Fibroblast of skin of left quadriceps (primary cell): ENCODE results near the gene RHCG.

Experiments used
- DNase-seq, 2 experiments: peaks; one replicate each; pipeline ENCODE4 v3.0.0-alpha.2; 2013; ENCODE audit warnings: low read depth in 2 of 2

The RHCG gene

DNA sequence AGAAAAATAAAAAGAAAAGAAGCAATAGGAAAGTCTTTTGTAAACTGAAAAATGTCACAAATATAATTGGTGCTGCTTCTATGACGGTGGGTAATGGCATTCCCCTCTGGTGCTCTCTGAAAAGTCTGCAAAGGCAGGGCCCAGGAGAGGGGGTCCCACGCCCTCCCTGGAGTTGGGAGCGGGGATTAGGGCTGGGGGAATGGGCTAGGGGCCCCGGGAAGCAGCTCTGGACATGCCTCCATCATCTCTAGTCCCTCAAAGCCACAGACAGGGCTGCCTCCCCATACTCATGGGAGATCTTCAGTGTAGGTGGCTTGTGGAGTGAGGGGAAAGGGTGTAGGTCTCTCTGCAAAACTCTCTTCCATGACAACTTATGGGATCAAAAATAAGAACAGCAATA, 7.8 kb upstream of the RHCG start:
- DNase-seq: no peak

DNA sequence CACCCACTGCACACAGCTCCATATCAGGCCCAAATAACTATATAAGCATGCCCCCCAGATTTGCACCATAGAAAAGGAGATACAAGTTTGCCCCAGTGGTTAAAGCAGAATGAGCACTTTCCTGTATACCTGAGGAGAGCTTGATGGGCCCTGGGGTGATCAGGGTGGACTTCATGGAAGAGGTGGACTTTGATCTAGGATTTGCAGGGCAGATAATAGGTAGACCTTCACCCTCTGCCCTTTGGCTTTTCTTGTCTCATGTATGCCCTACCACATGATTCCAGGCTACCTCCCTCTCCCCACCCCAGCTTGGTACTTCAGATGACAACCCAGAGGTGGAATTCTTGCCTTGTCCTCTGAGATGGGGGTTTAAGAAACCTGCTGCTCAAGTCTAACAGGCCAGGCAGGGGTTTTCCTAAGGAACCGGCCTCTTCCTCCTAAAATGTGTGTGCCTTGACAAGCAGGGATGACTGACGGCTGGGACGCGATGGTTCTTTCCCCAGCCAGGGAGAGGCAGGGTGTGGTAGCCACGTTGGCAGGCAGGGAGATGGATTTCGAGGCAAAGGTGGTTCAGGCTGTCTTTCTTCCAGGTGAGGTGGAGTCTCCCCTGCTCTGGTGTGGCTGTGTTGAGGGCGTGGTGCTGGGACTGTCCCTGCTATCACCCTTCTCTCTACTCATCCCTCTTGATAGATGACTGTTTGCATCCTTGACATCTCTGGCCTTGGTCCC, 6.6 kb upstream of the RHCG start:
- no peak for DNase-seq

- no peak for DNase-seq
These were observed 5.3 kb upstream of the RHCG start for GRCh38 chr15:89501646-89502045.

GRCh38 chr15:89500397-89501270, 4.3 kb upstream of the RHCG start:
- DNase-seq: no peak

DNA sequence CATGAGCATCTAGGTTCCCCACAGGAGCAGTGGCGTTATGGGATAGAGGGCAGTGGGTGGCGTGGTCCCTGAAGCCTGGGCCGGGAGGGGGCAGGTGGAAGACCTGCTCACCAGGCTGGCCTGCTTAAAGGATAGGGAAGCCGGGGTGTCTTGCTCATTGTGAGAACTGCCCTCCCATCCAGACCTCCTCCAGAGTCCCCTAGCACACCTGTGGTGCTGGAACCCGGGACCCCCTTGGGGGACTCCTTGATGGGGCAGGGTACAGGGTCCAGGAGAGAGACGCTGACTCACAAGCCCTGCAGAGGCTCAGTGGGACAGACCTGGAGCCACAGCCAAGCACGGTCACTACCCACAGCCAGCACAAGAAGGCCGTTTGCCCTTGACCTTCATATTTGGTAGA, 2.8 kb upstream of the RHCG start:
- no peak for DNase-seq

GRCh38 chr15:89498574-89498906, 2.2 kb upstream of the RHCG start:
- DNase-seq: no peak

GRCh38 chr15:89497231-89497630, 848 bp upstream of the RHCG start:
- no peak for DNase-seq

- DNase-seq: no peak
These were observed 691 bp downstream of the RHCG start for GRCh38 chr15:89495638-89496145.

DNA sequence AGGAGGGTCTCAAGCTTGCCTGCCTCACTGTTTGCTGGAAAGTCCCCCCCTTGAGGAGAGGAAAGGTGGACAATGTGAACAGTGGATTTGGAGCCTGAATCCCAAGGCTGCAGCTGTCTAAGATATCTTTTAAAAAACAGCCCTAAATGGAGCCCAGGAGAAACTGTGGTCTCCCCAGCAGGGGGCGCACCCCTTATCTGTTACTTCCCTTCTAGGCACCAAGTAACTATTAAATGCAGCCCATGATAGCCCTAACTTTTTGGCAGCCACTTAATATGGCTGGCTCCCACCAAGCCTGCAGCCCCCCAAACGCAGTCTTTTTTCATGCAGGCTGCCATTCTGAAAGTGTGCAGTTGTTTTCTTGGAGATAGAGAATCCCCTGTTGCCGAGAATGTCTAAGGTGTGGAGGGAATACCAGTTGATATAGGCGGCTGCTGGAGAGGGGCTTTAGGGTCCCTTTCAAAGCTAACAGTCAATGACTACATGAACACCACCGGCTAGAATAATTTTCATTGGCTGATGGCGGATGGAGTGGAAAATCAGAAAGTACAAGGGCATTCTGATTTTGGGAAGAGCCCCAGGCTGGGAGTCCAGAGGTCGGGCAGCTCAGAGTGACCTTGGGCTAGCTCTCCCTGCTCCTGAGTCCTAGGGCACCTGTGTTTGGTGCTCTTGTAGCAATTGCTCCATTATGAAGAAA, 1.3 kb downstream of the RHCG start:
- no peak for DNase-seq

GRCh38 chr15:89494031-89494430, 2.4 kb downstream of the RHCG start:
- no peak for DNase-seq

DNA sequence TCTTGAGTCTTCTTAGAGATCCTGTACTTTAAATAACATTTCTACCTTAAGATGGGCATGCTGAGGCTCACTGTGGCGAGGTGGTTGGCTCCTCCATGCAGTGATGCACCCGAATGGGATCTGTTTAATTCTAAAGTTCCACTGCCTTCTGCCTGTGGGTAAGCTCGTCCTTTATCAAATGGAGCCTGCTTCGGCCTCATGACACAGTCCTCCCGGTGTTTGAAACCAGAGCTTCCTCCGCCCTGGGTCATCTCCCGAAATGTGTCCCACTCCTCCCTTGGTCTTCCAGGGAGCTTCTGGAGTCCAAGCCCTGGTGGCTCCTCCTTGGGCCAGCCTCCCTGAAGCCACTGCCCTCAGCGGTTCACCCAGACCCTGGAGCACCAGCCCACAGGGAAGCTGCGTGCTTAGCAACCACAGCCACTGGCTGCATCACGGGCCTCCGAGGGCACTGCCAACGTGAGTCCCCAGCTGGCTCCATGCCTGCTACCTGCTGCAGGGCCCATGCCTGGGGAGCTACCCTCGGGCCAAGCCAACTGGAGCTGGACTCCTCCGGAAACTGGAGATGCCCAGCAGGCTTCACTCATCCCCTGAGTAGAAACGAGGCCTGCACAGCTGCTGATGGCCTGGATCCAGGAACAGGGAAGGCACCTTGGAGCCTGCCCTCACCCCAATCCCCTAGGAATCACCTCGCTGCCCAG, 3.3 kb downstream of the RHCG start:
- DNase-seq: no peak

- DNase-seq: no peak
These were observed 4.2 kb downstream of the RHCG start for GRCh38 chr15:89492111-89492641.

GRCh38 chr15:89490814-89491315, 5.5 kb downstream of the RHCG start:
- DNase-seq: no peak

DNA sequence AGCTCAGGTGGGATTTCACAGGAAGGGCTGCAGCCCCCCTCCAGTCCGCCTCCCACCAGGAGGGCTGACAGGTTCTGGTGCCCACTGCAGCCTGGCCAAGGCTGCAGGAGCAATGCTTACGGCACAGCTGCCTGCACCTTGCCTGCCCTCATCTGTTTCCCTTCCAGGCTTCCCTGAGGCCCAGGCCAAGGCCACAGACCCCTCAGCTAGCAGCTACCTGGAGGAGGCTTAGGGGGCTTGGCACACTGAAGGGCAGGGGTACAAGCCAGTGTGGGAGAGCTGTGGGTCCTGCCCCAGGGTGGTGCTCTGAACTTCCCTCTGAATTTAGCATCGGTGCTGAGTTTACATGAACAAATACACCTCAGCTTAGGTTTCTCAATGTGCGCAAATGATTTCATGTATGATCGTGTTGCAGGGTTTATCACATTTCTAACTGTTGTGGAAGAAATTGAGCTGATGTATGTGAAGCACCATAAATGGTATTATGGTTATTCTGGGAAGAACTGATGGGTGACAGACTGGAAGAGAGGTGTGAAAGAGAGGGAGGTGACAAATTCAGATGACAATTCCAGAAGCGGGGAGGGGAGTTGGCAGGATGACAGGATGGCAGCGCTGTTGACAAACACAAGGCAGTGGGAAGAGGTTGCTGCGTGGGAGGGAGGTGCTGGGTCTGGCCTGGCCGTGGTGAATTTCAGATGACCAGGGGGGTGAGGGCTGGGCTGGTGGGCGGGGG, 6.1 kb downstream of the RHCG start:
- no peak for DNase-seq

DNA sequence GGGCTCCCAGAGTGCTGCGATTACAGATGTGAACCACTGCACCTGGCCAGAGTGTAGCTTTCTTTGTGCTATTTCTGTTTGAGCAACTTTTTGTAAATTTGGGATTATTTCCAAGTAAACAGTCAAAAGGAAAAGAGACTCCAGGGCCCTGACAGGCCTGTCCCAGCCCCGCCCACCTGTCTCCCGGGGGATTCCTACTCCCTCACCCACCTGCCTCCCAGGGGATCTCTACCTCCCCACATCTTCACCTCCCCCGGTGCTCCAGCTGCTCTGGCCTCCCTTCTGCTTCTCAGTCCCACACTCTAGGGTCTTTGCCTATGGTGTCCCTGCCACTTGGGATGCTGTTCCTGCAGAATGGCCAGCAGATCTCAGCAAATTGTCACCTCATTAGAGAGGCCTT, 7.0 kb downstream of the RHCG start:
- DNase-seq: no peak

DNA sequence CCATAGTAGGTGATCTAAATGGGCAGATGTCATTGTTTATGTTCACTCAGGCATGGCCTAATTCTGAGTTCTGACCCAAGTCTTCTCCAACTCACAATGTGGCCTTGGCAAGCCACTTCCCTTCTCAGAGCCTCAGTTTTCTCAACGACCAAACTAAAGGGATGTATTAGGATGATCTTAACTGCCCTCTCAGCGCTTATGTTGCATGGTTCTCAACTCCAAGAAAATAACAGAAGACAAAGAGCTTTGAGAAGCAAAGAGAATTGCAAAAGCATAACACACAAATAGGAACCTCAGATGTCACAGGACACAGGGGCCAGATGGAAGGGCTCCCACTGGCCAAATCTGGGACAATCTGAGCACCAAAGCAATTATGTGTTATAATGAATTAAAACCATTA, 8.6 kb downstream of the RHCG start:
- DNase-seq: no peak

GRCh38 chr15:89486726-89487050, 9.7 kb downstream of the RHCG start:
- DNase-seq: no peak

GRCh38 chr15:89483079-89483478, 13.3 kb downstream of the RHCG start:
- DNase-seq: no peak

GRCh38 chr15:89482139-89482538, 14.2 kb downstream of the RHCG start:
- no peak for DNase-seq

DNA sequence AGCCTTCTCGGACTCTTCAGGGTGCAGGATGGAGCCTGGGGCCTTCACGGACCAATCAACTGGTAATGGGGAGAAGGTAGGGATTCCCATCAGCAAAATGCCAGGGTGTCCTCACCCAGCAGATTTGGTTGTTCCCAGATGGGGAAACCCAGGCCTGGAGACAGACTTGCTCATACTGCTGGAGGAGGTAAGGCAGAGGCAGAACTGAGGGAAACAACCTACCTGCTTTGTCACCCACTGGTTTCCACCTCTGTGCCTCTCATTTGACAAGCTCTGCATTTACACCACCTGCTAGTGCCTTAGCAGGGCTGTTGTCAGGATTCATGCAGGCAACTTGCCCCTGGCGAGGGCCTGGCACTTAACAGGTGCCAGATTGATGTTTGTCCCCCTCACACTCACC, 15.9 kb downstream of the RHCG start:
- no peak for DNase-seq

DNA sequence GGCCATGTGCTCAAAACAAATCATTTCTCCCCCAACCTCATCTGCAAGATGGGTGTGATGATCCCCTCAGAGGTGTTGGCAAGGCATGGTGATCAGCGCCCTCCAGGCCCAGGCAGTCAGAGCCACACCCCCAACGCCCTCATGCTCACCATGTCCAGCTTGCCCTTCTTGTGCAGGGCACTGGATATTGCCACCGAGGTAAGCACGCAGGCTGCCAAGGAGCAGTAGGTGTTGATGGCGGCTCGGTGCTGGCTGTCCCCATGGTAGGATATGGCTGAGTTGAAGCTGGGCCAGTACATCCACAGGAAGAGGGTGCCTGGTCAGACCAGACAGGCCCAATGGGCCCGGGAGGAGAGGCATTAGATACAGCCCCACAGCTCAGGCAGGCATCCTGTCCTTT, 17.2 kb downstream of the RHCG start:
- no peak for DNase-seq
